ENCODE results near the gene DENND5A. TPM values are rescaled to one million over a fixed set of nuclear protein-coding genes. Genes with fewer than 3 reads are reported as not detected.
"Not testable (repeated sequence)": the region's sequence is repeated elsewhere in the genome, so short reads cannot be mapped to it uniquely, and the experiment has no call there.

Gene DENND5A
- total and polyA plus RNA-seq, 2 donors, result 74.7 to 178 TPM

DNA sequence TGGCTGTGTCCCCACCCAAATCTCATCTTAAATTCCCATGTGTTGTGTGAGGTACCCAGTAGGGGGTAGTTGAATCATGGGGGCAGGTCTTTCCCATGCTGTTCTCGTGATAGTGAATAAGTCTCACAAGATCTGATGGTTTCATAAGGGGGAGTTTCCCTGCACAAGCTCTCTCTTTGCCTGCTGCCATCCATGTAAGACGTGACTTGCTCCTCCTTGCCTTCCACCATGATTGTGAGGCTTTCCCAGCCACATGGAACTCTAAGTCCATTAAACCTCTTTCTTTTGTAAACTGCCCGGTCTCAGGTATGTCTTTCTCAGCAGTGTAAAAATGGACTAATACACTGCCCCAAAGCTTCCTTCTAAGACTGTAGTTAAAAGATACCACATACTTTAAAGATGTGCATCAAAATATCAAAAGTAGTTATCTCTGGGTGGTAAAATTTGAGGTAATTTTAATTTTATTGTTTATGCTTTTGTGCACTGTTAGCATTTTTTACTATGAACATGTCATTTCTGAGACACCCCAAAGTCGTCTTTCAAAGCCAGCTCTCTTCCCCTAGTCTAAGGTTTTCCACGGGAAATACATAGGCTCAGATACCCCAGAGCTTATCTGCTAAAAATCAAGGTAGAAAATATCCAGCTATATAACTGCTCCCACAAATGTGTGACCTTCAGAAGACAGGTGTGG is 74.7 kb downstream of the DENND5A start:
- 97% methylated on average over 5 of the region's 5 CpGs for WGBS
- H3K36me3 ChIP-seq (ENCODE audit: insufficient read depth), result not testable (repeated sequence)

DNA sequence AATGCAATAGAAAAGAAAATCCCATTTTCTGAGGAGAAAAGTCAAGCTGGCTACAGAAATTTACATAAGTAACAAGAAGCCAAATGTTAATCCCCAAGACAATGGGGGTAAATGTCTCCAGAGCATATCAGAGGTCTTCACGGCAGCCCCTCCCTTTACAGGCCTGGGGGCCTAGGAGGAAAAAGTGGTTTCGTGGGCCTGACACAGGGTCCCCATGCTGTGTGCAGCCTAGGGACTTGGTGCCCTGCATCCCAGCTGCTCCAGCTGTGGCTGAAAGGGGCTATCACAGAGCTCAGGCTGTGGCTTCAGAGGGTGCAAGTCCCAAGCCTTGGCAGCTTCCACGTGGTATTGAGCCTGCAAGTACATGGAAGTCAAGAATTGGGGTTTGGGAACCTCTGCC is 76.3 kb downstream of the DENND5A start:
- not testable (repeated sequence) for H3K4me1 ChIP-seq (ENCODE audit: insufficient read depth); H3K27ac ChIP-seq (ENCODE audit: low read depth); H3K4me3 ChIP-seq (ENCODE audit: low read depth, low read length); DNase-seq (ENCODE audit: extremely low spot score); H3K36me3 ChIP-seq (ENCODE audit: insufficient read depth)
- 94% methylated on average over 3 of the region's 3 CpGs for WGBS

More for the DNA sequence above, 74.7 kb downstream of the DENND5A start:
- H3K4me1 ChIP-seq (ENCODE audit: insufficient read depth); H3K4me3 ChIP-seq (ENCODE audit: low read depth, low read length); DNase-seq (ENCODE audit: extremely low spot score); H3K27ac ChIP-seq (ENCODE audit: low read depth): not testable (repeated sequence)

DNA sequence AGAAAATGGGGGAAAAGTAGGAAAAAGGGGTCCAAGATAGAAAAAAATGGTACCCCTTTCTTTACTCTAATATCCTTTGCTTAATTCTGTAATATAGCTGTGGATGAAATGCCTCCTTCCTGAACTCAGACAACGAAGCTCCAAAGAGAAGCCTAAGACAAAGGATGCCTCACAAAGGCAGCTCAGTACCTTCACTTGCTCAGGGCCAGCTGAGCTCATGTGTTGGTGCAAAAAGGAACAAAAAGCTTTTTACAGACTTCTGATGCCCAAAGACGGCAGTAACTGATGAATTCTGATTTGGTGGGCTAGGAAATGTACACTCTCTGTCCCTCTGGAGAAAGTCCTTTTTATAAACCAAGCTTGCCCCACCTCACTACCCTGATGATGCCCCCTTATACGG is 77.5 kb downstream of the DENND5A start:
- H3K4me3 ChIP-seq (ENCODE audit: low read depth, low read length), result no peak overlapping the region
- no peak for DNase-seq (ENCODE audit: extremely low spot score)
- no peaks in the 10 kb centered on the region for H3K4me1 ChIP-seq (ENCODE audit: insufficient read depth)
- 91% methylated on average over 3 of the region's 3 CpGs for WGBS
- H3K27ac ChIP-seq (ENCODE audit: low read depth), result no peak overlapping the region
- H3K36me3 ChIP-seq (ENCODE audit: insufficient read depth), result no peaks in the 10 kb centered on the region

DNA sequence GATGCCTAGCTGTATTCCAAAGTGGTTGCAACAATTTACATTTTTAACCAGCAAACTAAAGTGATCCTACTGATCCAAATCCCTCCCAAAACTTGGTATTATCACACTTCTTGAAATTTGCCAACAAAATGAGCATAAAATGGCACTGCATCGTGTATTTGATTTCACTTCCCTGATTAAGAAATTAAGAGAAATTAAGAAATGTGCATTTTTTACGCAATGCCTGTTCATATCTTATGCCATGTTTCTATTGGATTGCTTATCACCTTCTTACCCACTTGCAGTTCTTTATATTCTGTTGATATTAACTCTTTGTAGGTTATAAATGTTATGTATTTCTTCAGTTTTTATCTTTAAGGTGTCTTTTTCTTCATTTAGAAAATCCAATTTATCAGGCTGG is 80.6 kb downstream of the DENND5A start:
- Histone ChIP-seq H3K4me3 (ENCODE audit: low read depth, low read length) (no peak overlapping the region), H3K36me3 (ENCODE audit: insufficient read depth) (peaks cover 1% of the 10 kb centered on the region), H3K4me1 (ENCODE audit: insufficient read depth) (no peaks in the 10 kb centered on the region), H3K27ac (ENCODE audit: low read depth) (no peak overlapping the region)
- 95% methylated on average over 2 of the region's 2 CpGs for WGBS
- no peak for DNase-seq (ENCODE audit: extremely low spot score)

DNA sequence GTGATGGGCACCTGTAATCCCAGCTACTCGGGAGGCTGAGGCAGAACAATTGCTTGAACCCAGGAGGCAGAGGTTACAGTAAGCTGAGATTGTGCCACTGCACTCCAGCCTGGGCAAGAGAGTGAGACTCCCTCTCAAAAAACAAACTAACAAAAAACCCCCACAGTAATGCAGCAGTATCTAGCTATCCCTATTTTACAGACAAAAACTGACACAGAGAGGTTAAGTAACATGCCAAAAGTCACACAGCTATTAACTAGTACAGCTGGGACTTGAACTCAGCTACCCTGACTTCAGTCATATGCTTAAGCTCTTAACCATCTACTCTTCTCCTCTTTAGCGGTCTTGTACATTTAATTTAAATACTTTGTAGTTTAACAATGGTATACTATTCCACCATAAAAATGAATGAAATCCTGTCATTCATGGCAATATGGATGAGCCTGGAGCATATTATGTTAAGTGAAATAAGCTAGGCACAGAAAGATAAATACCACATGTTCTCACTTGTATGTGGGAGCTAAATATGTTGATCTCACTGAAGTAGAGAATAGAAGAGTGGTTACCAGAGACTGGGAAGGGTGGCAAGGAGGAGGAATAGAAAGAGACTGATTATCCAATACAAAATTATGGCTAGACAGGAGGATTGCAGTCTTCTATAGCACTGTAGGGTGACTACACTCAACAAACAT is 82.8 kb downstream of the DENND5A start:
- DNase-seq (ENCODE audit: extremely low spot score), result no peak
- WGBS, result 98% methylated on average over 2 of the region's 2 CpGs
- peaks cover 3% of the 10 kb centered on the region for H3K36me3 ChIP-seq (ENCODE audit: insufficient read depth)
- no peak overlapping the region for H3K4me3 ChIP-seq (ENCODE audit: low read depth, low read length)
- H3K27ac ChIP-seq (ENCODE audit: low read depth), result no peak overlapping the region
- no peaks in the 10 kb centered on the region for H3K4me1 ChIP-seq (ENCODE audit: insufficient read depth)

DNA sequence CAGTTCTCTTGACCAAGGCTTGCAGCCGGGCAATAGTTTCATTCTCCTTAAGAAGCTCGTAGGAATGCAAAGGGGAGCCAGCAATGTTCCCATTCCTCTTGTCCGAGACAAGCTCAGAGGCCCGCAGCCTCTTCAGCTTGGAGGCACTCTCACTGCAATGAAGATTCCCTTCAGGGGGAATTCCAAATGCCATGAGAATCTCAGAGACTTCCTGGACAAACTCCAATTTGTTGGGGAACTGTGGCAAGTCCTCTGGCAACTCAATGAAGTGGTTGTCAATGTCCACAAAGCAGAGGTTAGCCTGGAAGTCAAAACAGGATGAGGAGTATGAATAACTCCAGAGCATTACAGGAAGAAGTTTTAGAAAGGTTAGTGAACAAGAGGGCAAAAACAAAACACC is 84.4 kb downstream of the DENND5A start:
- Histone ChIP-seq H3K27ac (ENCODE audit: low read depth) (no peak overlapping the region), H3K36me3 (ENCODE audit: insufficient read depth) (peaks cover 3% of the 10 kb centered on the region), H3K4me1 (ENCODE audit: insufficient read depth) (no peaks in the 10 kb centered on the region), H3K4me3 (ENCODE audit: low read depth, low read length) (no peak overlapping the region)
- 59% methylated on average over 4 of the region's 4 CpGs for WGBS
- DNase-seq (ENCODE audit: extremely low spot score), result no peak

DNA sequence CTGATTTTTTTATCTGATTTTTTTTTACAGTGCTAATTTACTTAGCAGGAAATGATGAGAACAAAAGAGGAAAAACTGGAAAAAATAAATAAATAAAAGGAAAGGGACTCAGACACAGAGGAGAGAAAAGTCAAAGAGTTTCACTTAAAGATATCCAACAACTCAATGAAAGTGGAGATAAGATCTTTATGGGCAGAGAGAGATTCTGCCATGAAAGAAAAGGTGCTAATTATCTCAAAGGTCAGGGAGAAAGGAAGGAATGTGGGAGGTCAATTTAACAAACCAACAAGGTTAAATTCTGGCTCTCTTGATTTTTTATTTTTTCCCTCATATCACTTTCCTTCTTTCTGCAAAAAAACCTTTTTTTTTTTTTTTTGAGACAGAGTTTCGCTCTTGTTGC is 86.0 kb downstream of the DENND5A start:
- no peak overlapping the region for H3K27ac ChIP-seq (ENCODE audit: low read depth)
- no peak for DNase-seq (ENCODE audit: extremely low spot score)
- no peak overlapping the region for H3K4me3 ChIP-seq (ENCODE audit: low read depth, low read length)
- peaks cover 3% of the 10 kb centered on the region for H3K36me3 ChIP-seq (ENCODE audit: insufficient read depth)
- H3K4me1 ChIP-seq (ENCODE audit: insufficient read depth), result no peaks in the 10 kb centered on the region
- 100% methylated on average over 1 of the region's 1 CpG for WGBS

DNA sequence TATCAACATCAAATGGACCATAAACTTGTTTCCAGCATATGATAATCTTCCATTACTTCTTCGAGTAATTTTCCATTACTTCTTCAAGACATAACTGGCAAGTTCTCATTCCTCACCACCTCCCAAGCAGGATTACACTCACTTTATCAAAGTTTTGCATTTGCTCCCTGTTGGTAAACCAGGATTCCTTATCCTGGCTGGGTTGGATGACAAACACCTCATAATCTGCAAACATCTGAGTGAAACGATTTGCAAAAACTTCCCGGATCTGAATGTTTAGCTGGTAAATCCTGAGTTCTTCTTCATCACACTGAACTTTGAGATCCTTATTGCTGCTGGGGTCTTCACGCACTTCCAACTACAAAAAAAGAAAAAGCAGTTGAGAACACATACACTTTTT is 86.4 kb downstream of the DENND5A start:
- WGBS, result 57% methylated on average over 4 of the region's 4 CpGs
- Histone ChIP-seq H3K4me3 (ENCODE audit: low read depth, low read length) (no peak overlapping the region), H3K36me3 (ENCODE audit: insufficient read depth) (peaks cover 3% of the 10 kb centered on the region), H3K4me1 (ENCODE audit: insufficient read depth) (no peaks in the 10 kb centered on the region), H3K27ac (ENCODE audit: low read depth) (no peak overlapping the region)
- DNase-seq (ENCODE audit: extremely low spot score), result no peak

DNA sequence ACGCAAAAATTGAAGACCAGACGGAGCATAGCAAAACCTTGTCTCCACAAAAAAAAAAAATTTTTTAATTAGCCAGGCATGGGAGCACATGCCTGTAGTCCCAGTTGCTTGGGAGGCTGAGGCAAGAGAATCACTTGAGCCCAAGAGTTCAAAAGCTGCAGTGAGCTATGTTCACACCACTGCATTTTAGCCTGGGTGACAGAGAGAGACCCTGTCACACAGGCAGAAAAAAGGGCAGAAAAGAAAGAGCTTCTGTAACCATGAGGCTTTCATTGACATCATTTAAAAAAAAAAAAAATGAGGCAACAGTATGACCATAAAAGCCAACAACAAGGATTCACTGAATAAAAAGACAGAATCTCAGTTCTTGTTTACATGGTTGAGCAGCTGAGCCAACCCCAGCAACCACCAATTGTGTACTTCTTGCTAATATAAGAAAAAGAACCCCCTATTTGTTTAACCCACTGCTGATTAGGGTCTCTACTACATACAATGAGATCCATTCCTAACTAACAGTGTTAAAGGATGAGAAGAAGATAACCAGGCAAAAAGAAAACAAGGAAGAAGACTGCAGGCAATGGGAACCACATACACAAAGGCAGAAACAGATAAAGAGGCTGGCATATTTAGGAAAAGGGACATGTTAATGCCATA is 87.6 kb downstream of the DENND5A start:
- H3K36me3 ChIP-seq (ENCODE audit: insufficient read depth), result peaks cover 3% of the 10 kb centered on the region
- H3K4me3 ChIP-seq (ENCODE audit: low read depth, low read length), result no peak overlapping the region
- no peak overlapping the region for H3K27ac ChIP-seq (ENCODE audit: low read depth)
- DNase-seq (ENCODE audit: extremely low spot score), result no peak
- 97% methylated on average over 2 of the region's 2 CpGs for WGBS
- no peaks in the 10 kb centered on the region for H3K4me1 ChIP-seq (ENCODE audit: insufficient read depth)

DNA sequence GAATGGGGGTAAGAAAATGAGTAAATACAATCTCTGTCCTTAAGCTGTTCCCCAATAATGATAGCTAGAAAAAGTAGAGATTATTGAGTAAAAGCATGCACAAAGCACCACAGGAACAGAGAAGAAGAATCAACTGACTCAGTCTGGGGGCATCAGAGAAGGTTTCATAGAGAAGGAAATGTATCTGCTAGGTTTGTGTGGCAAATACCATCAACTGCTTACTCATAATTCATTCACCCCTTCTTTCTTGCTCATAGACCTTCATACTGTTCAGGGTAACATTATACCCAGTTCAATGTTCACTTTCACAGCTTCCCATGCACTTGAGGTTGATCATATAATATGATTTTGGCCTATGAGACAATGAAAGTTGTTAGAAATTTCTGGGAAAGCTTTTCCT is 88.6 kb downstream of the DENND5A start:
- peaks cover 1% of the 10 kb centered on the region for H3K36me3 ChIP-seq (ENCODE audit: insufficient read depth)
- H3K4me3 ChIP-seq (ENCODE audit: low read depth, low read length), result no peak overlapping the region

DNA sequence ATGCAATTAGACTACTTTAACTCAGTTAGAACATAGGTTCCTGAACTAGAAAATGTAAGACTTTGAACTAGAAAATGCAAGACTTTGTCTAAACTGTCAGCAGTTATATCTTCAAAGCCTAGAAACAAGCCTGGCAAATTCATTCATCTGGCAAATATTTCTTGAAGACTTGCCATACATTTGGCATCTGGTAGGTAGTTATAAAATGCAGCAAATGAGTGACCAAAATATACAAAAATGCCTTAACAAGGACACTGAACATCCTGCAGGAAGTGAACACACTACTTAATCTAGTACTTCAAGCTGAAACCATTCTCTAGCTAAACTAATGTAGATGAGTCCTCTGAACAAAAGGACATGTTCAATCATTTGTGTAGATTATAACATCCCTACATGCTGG is 89.0 kb downstream of the DENND5A start:
- no peak overlapping the region for H3K27ac ChIP-seq (ENCODE audit: low read depth)

More for the DNA sequence above, 88.6 kb downstream of the DENND5A start:
- Histone ChIP-seq H3K4me1 (ENCODE audit: insufficient read depth) (no peaks in the 10 kb centered on the region), H3K27ac (ENCODE audit: low read depth) (no peak overlapping the region)
- no peak for DNase-seq (ENCODE audit: extremely low spot score)

DNA sequence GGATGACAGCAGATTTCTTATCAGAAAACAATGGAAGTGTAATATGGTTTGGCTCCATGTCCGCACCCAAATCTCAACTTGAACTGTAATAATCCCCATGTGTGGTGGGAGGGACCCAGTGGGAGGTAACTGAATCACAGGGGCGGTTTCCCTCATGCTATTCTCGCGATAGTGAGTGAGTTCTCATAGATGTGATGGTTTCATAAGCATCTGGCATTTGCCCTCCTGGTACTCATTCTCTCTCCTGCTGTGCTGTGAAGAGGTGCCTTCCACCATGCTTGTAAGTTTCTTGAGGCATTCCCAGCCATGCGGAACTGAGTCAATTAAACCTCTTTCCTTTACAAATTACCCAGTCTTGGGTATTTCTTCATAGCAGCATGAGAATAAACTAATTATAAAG is 92.8 kb downstream of the DENND5A start:
- 95% methylated on average over 5 of the region's 5 CpGs for WGBS
- Histone ChIP-seq H3K4me3 (ENCODE audit: low read depth, low read length) (no peak overlapping the region), H3K27ac (ENCODE audit: low read depth) (no peak overlapping the region), H3K36me3 (ENCODE audit: insufficient read depth) (no peaks in the 10 kb centered on the region), H3K4me1 (ENCODE audit: insufficient read depth) (no peaks in the 10 kb centered on the region)
- DNase-seq (ENCODE audit: extremely low spot score), result no peak

More for the DNA sequence above, 89.0 kb downstream of the DENND5A start:
- DNase-seq (ENCODE audit: extremely low spot score), result no peak
- Histone ChIP-seq H3K4me3 (ENCODE audit: low read depth, low read length) (no peak overlapping the region), H3K36me3 (ENCODE audit: insufficient read depth) (peaks cover 1% of the 10 kb centered on the region), H3K4me1 (ENCODE audit: insufficient read depth) (no peaks in the 10 kb centered on the region)

DNA sequence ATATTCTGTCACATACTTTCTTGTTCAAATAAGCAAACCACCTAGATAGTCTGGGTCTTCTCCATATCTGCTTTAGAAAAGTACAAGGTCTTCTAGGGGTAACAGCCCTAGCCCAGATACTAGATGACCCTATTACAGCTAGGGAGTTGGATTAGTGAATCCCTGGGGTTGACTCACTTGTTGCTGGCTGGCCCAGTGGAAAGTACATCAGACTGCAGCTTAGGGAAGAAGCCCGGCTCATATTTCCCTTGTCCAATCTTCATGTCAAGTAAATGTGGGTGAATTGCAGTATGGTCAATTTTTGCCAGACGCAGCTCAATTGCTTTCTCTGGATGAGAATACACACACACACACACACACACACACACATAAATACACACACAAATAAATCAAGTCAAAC is 94.7 kb downstream of the DENND5A start:
- Histone ChIP-seq H3K27ac (ENCODE audit: low read depth) (no peak overlapping the region), H3K4me1 (ENCODE audit: insufficient read depth) (no peaks in the 10 kb centered on the region), H3K36me3 (ENCODE audit: insufficient read depth) (peaks cover 1% of the 10 kb centered on the region), H3K4me3 (ENCODE audit: low read depth, low read length) (no peak overlapping the region)
- DNase-seq (ENCODE audit: extremely low spot score), result no peak
- WGBS, result 78% methylated on average over 2 of the region's 2 CpGs

Measured in urinary bladder (tissue), 4 donors.